Stimulated activated naive CD4-positive, alpha-beta T cell treated with Interleukin-2 at 50 U/mL for 16 hours (primary cell): ENCODE measurements around the gene KCNK4.

Source experiments
- DNase-seq: peaks from one replicate; lab custom pipeline; 2025; lab: John Stamatoyannopoulos, UW

KCNK4 gene

GRCh38 chr11:64349025-64349387 lies 57.9 kb downstream of the KCNK4 start:
- no peak for DNase-seq

DNA sequence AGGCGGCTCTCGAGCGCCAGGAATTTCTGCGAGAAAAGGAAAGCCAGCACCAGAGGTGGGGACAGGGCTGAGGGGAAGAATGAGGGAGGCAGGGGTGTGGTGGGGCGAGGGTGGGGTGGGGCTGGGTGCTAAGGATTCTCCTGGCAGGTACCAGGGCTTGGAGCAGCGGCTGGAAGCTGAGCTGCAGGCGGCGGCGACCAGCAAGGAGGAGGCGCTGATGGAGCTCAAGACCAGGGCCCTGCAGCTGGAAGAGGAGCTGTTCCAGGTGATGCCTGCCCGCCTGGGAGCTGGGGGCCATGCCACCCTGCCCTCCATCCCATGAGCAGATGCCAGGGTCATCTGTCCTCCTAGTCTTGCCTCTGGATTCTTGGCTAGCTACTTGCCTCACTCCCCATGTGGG lies 58.3 kb downstream of the KCNK4 start:
- DNase-seq, result no peak
